K562 (cell line): ENCODE data around the gene NDOR1. TPM values are rescaled to one million over a fixed set of nuclear protein-coding genes. Genes with fewer than 3 reads are reported as not detected.

Source experiments
- DIDO1 ChIP-seq: fragments of 450-650 bp; IDR thresholded peaks from 2 replicates; pipeline ENCODE4 v1.6.1; 2016; ENCODE audit warnings: low read depth, missing biosample characterization, missing genetic modification characterization
- E2F1 ChIP-seq: sonication (generic); formaldehyde crosslinking; IDR thresholded peaks from 2 replicates; pipeline ENCODE4 v1.8.1; 2023; ENCODE audit warnings: mild to moderate bottlenecking, missing genetic modification reagents, moderate library complexity
- E2F6 ChIP-seq, 2 experiments: IDR thresholded peaks; 2 replicates each; pipeline ENCODE4 v1.6.1; 2011; ENCODE audit warnings: borderline replicate concordance in 1 of 2, control low read depth in 1 of 2, low read depth in 1 of 2, low read length in 1 of 2, mild to moderate bottlenecking in 1 of 2, mixed read lengths in 1 of 2, moderate library complexity in 1 of 2; ENCODE audit not compliant: insufficient read depth in 1 of 2, insufficient read length in 1 of 2, poor library complexity in 1 of 2, severe bottlenecking in 1 of 2; ENCODE audit errors: extremely low read depth in 1 of 2
- ETS1 ChIP-seq: conservative IDR thresholded peaks from 2 replicates; pipeline ENCODE4 v1.6.1; 2011; ENCODE audit warnings: low read depth, mild to moderate bottlenecking, low read length; ENCODE audit not compliant: control insufficient read depth
- FOXK2 ChIP-seq, 2 experiments: fragments of 450-650 bp; IDR thresholded peaks in 1 of 2; conservative IDR thresholded peaks in 1 of 2; 2 replicates each; pipeline ENCODE4 v1.6.1; 2016; ENCODE audit warnings: low read depth in 2 of 2, mild to moderate bottlenecking in 1 of 2
- HMBOX1 ChIP-seq: sonication (generic); IDR thresholded peaks from 2 replicates; pipeline ENCODE4 v1.6.1; 2016
- HNRNPUL1 ChIP-seq: fragments of 200-400 bp; formaldehyde crosslinking; IDR thresholded peaks from 2 replicates; pipeline ENCODE4 v1.6.1; 2017; ENCODE audit warnings: low read length
- KAT2B ChIP-seq: IDR thresholded peaks from one replicate; pipeline ENCODE4 v1.6.1; 2012; ENCODE audit warnings: low read depth, mild to moderate bottlenecking, control low read depth, inconsistent platforms, low read length, moderate library complexity
- LARP7 ChIP-seq: fragments of 450-650 bp; IDR thresholded peaks from 2 replicates; pipeline ENCODE4 v1.6.1; 2016
- MLLT1 ChIP-seq, 2 experiments: fragments of 450-650 bp; IDR thresholded peaks; 2 replicates each; pipeline ENCODE4 v1.6.1; 2016
- MNT ChIP-seq, 2 experiments: fragments of 450-650 bp; conservative IDR thresholded peaks; 2 replicates each; pipeline ENCODE4 v1.6.1; 2017; ENCODE audit warnings: mild to moderate bottlenecking in 2 of 2, moderate library complexity in 2 of 2
- SNRNP70 ChIP-seq: fragments of 200-400 bp; formaldehyde crosslinking; optimal IDR thresholded peaks from 2 replicates; pipeline ENCODE3; 2017; ENCODE audit warnings: low read depth, low read length
- TCF3 ChIP-seq: sonication (generic); formaldehyde crosslinking; IDR thresholded peaks from 2 replicates; pipeline ENCODE4 v1.4.0; 2020; ENCODE audit warnings: mild to moderate bottlenecking, missing genetic modification reagents
- XRCC4 ChIP-seq: IDR thresholded peaks from one replicate; pipeline ENCODE4 v1.6.1; 2011; ENCODE audit not compliant: insufficient read depth, insufficient read length; ENCODE audit errors: extremely low read depth
- ZFP91 ChIP-seq: sonication (generic); formaldehyde crosslinking; IDR thresholded peaks from 2 replicates; pipeline ENCODE4 v1.8.0; 2022; ENCODE audit warnings: mild to moderate bottlenecking, missing genetic modification reagents
- polyA plus RNA-seq, 8 experiments: library from polyadenylated mRNA; depleted of rRNA in 4 of 8; stranded (reverse) in 5 of 8; unstranded in 3 of 8; fragments of >200 nt; fragmentation: Nextera tagmentation in 2 of 8; fragmentation: Illumina TruSeq in 1 of 8; extraction: Ambion mirVana in 2 of 8; extraction: Trizol in 1 of 8; gene quantifications; 2 replicates each; pipeline versions ENCODE4 v1.2.1 to v1.2.3, GENCODE V29; 2011 to 2014; ENCODE audit warnings: inconsistent platforms in 1 of 8, missing spikeins in 1 of 8
- total RNA-seq, 7 experiments: library from RNA; depleted of rRNA in 6 of 7; stranded (reverse); fragments of >200 nt in 6 of 7; fragmentation: Illumina TruSeq in 2 of 7; extraction: Trizol in 2 of 7; gene quantifications; 2 replicates each; pipeline versions ENCODE4 v1.2.1 to v1.2.3, GENCODE V29; 2011 to 2021; ENCODE audit warnings: low replicate concordance in 1 of 7

NDOR1 gene
- total and polyA plus RNA-seq, 9 of the 15 experiments (the other 6 are each of a cell fraction or from before 2014, with no cell fraction given) = 0.06 to 36.9 (median 6.9) TPM

GRCh38 chr9:137205126-137206069, at the start of gene NDOR1, which contains the start of gene TMEM203 (continued):
- TF ChIP-seq MLLT1 (IDR thresholded peaks at IDR 0.05) (0 out of 4 replicates have a peak, but pooled peaks of 1 of the 2 experiments have one; percentile 34), XRCC4 (no peak), DIDO1 (peak; percentile 85), E2F6 (IDR thresholded peaks at IDR 0.05; ENCODE audit: borderline replicate concordance in 1 of 2, extremely low read depth in 1 of 2, insufficient read depth in 1 of 2, insufficient read length in 1 of 2, low read depth in 1 of 2, low read length in 1 of 2, poor library complexity in 1 of 2, severe bottlenecking in 1 of 2) (peak; percentile 35 to 73), HMBOX1 (no peak), MNT (conservative IDR thresholded peaks at IDR 0.05) (peak; percentile 78 to 92), ETS1 (peak; percentile 80; the same call in 1 of the 2 replicates), HNRNPUL1 (no peak), KAT2B (no peak), TCF3 (no peak), LARP7 (no peak), E2F1 (CRISPR knock-in tag) (peak; percentile 79), ZFP91 (CRISPR knock-in tag) (no peak), FOXK2 (conservative IDR thresholded peaks at IDR 0.05 in 1 of 2, IDR thresholded peaks at IDR 0.05 in 1 of 2; ENCODE audit: low read depth in 2 of 2) (peak in 1 of 2 experiments; percentile 46; a peak in 1 of 4 replicates), SNRNP70 (no peak)
